ENCODE data around the gene PTPN14. TPM values are rescaled to one million over a fixed set of nuclear protein-coding genes. Genes with fewer than 3 reads are reported as not detected.

Gene PTPN14
- total RNA-seq, 1 donor from 2014 or later, result 24.6 TPM

DNA sequence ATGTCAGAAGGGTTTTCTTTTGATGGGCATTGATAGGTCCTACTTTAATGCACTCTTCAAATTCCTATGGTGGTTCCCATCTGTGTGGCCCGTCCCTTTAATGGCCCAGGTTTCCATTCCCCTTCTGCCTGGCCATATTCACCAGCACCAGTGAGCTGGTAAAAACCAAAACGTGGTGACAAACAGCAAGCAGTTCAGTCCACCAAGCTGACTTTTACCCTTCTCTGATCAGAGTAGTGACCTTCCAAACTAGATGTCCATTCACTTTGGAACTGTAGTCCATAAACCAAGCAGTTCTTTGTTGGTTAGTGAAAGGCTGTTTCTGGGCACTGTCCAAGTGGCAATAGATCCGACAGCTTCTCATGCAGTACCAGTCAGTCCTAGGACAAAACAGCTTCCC is 209.9 kb downstream of the PTPN14 start:
- TF ChIP-seq, protein P1, sequence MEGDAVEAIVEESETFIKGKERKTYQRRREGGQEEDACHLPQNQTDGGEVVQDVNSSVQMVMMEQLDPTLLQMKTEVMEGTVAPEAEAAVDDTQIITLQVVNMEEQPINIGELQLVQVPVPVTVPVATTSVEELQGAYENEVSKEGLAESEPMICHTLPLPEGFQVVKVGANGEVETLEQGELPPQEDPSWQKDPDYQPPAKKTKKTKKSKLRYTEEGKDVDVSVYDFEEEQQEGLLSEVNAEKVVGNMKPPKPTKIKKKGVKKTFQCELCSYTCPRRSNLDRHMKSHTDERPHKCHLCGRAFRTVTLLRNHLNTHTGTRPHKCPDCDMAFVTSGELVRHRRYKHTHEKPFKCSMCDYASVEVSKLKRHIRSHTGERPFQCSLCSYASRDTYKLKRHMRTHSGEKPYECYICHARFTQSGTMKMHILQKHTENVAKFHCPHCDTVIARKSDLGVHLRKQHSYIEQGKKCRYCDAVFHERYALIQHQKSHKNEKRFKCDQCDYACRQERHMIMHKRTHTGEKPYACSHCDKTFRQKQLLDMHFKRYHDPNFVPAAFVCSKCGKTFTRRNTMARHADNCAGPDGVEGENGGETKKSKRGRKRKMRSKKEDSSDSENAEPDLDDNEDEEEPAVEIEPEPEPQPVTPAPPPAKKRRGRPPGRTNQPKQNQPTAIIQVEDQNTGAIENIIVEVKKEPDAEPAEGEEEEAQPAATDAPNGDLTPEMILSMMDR (conservative IDR thresholded peaks at IDR 0.05; ENCODE audit: low read depth, low read length), result no peak

DNA sequence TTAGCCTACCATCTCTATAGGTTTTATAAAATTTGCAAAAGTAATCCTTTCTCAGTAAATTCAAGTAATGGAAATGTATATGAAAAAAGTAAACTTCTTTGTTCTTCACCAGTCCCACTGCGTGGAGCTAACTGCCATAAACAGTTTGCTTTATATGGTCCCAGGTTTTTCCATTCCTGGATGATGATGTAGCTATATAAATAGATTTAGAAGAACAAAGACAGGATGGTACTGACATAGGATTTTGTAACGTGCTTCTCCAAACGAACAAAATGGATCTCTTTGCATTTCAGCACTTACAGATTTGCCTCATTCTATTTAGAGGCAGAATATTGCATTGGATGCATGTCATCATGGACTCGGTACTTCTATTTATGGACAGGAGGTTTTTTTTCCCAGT is 213.2 kb downstream of the PTPN14 start:
- H3K4me3 ChIP-seq (ENCODE audit: low read depth, low read length), result no peak overlapping the region
- no peak for DNase-seq (ENCODE audit: low read depth)
- TF ChIP-seq, protein P1 (conservative IDR thresholded peaks at IDR 0.05; ENCODE audit: low read depth, low read length), result no peak

More for the DNA sequence above, 209.9 kb downstream of the PTPN14 start:
- no peak overlapping the region for H3K4me3 ChIP-seq (ENCODE audit: low read depth, low read length)
- no peak for DNase-seq (ENCODE audit: low read depth)

DNA sequence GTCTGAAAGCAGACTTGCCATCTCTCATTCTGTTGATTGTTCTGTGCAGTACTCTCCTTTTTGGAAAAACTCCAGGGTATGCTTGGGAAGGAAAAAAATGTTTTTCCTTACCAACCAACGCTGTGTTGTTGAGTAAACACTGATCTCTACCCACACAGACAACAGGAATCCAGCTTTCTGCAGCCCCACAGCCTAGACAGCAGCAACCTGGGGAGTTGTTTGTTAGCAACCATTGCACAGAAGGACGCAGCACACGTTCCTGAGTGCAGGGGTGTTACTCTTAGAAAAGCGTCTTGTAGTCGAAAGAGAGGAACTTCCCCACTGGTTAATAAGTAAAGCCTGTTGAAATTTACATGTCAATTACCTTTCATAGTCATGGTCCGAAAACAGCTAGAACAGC is 213.9 kb downstream of the PTPN14 start:
- TF ChIP-seq, protein P1 (conservative IDR thresholded peaks at IDR 0.05; ENCODE audit: low read depth, low read length), result no peak
- H3K4me3 ChIP-seq (ENCODE audit: low read depth, low read length), result no peak overlapping the region
- peak; percentile 85 for DNase-seq (ENCODE audit: low read depth)

DNA sequence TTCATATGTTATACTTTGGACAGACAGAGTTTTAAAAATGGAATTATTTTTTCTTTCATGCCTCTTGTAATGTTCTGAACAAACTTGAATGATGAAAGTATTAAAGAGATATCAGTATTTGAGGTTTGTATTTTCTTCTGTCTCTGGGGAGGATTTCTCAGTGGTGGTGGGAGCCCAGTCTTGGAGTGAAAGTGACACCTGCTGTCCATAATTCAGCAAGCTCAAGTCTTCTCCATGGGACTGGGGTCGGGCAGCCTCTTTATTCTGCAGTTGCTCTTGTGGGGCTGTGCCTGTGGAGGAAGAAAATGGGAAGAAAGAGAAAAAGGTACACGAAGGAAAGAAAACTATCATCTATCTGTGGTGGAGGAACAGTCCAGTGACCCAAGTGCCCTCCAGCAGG is 214.4 kb downstream of the PTPN14 start:
- TF ChIP-seq, protein P1 (conservative IDR thresholded peaks at IDR 0.05; ENCODE audit: low read depth, low read length), result no peak
- no peak overlapping the region for H3K4me3 ChIP-seq (ENCODE audit: low read depth, low read length)
- DNase-seq (ENCODE audit: low read depth), result no peak

DNA sequence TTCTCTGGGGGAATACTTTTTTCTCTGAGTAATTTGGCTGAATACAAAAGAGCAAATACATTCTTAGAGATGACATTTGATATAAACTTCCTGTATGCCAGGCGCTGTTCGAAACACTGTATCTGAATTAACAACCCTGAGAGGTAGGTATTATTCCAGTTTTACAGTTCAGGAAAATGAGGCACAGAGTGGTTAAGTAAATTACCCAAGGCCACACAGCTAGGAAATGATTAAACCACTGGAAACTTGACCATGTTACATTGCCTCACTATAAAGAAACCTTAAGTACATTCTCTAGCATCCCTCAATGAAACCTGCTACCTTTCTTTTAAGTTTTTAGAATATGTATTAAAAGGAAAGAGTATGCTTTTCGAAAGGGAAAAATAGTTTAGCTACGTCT is 215.8 kb downstream of the PTPN14 start:
- DNase-seq (ENCODE audit: low read depth), result no peak
- TF ChIP-seq, protein P1 (conservative IDR thresholded peaks at IDR 0.05; ENCODE audit: low read depth, low read length), result no peak
- no peak overlapping the region for H3K4me3 ChIP-seq (ENCODE audit: low read depth, low read length)

DNA sequence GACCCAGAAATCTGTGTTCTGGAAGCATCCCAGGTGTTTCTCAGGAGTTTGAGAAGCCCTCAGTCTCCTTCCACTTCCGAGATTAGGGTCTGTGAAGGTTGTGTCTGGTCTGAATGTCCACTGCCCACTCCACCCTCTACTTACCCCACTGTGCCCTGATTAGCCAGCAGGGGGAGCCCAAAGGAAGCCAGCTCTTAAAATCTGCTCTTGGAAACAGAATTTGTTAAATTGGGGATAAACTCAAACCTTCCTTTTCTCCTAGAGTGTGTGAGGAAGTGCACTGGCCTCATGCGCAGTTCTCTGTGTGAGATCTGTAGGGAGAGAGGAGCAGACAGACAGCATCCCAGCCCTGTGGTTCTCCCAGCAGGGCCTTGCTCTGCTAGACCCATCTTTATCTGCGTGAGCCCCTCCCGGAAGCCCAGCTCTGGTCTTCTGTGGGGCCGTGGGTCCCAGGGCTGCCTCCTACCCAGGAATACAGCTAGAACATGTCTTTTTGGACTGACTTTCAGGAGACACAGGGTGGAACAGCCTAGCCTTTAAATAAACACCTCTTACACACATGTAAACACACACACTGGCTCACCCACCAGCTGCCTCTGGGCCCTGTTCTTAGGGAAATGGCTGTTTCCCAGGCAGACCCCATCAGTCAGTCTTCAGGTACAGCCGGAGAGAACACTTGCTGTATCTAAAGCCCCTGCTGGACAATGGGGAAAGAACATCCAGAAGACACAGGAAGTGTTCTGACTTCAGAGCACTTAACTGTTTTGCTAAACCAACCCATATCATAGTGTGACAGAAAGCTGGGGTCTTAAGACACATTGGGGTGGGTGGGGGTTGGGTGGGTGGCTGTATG is 218.2 kb downstream of the PTPN14 start:
- H3K4me3 ChIP-seq (ENCODE audit: low read depth, low read length), result no peak overlapping the region
- DNase-seq (ENCODE audit: low read depth), result no peak
- TF ChIP-seq, protein P1 (conservative IDR thresholded peaks at IDR 0.05; ENCODE audit: low read depth, low read length), result peak; percentile 93

All from epithelial cell of proximal tubule (primary cell).